A549 (cell line): ENCODE data around the gene NDUFB7. TPM values are rescaled to one million over a fixed set of nuclear protein-coding genes. Genes with fewer than 3 reads are reported as not detected.

Experiments used
- ATAC-seq, 2 experiments: fragments of 200-7000 bp in 1 of 2; fragments of >200 bp in 1 of 2; cut with Nextera tagmentation in 1 of 2; cut with Tn5 transposase in 1 of 2; 3 replicates each; pipeline versions ENCODE4 v1.8.0 to v1.9.1; 2018 to 2020; ENCODE audit warnings: mild to moderate bottlenecking in 1 of 2, moderate library complexity in 1 of 2
- CTCF ChIA-PET: fragments of 300-600 bp; sonication (Branson Sonifier 250); formaldehyde crosslinking; extraction: SDS; loops from one replicate; lab custom pipeline; 2021; ENCODE audit warnings: antibody characterized with exemption, inconsistent platforms; lab: Yijun Ruan, JAX
- POLR2A ChIA-PET: fragments of 350-600 bp; formaldehyde crosslinking; extraction: SDS; loops from one replicate; lab custom pipeline; 2021; ENCODE audit warnings: antibody characterized with exemption, inconsistent platforms; lab: Yijun Ruan, JAX
- DNase-seq, 2 experiments: peaks; one replicate each; pipeline versions ENCODE4 v3.0.0 to v3.0.0-alpha.2; 2011 to 2016; ENCODE audit warnings: low read depth in 1 of 2, low spot score in 1 of 2
- FAIRE-seq: peaks from 2 replicates; lab custom pipeline; 2011; peaks lifted over from hg19 to GRCh38; lab: Jason Lieb, UNC
- H3K27ac ChIP-seq, 2 experiments: fragments of >200 bp; sonication (Bioruptor Twin); formaldehyde crosslinking; 3 replicates each; pipeline ENCODE4 v1.5.1; 2016 to 2017
- H3K4me1 ChIP-seq: fragments of >200 bp; sonication (Bioruptor Twin); formaldehyde crosslinking; 3 replicates; pipeline ENCODE4 v1.6.1; 2016
- H3K4me2 ChIP-seq: fragments of >200 bp; sonication (Bioruptor Twin); formaldehyde crosslinking; 3 replicates; pipeline ENCODE4 v1.6.1; 2016
- H3K4me3 ChIP-seq: fragments of >200 bp; sonication (Bioruptor Twin); formaldehyde crosslinking; 3 replicates; pipeline ENCODE4 v1.5.1; 2016
- H3K9me3 ChIP-seq: fragments of >200 bp; sonication (Bioruptor Twin); formaldehyde crosslinking; 3 replicates; pipeline ENCODE4 v1.6.1; 2016
- CBX2 ChIP-seq: fragments of 200-600 bp; sonication (generic); IDR thresholded peaks from 2 replicates; pipeline ENCODE4 v1.6.1; 2016; ENCODE audit warnings: low read depth, mild to moderate bottlenecking, borderline replicate concordance
- CBX8 ChIP-seq: fragments of 200-600 bp; sonication (generic); IDR thresholded peaks from 2 replicates; pipeline ENCODE4 v1.6.1; 2016
- EHF ChIP-seq: fragments of 250-450 bp; sonication (Bioruptor Pico); IDR thresholded peaks from 2 replicates; pipeline ENCODE4 v1.5.0; 2020; ENCODE audit warnings: mild to moderate bottlenecking
- FOXS1 ChIP-seq: fragments of 250-450 bp; sonication (Bioruptor Pico); IDR thresholded peaks from 2 replicates; pipeline ENCODE4 v1.5.0; 2020; ENCODE audit warnings: mild to moderate bottlenecking, moderate library complexity
- GATA3 ChIP-seq: IDR thresholded peaks from 2 replicates; pipeline ENCODE4 v1.6.1; 2012; ENCODE audit warnings: borderline replicate concordance
- HEYL ChIP-seq: fragments of 250-450 bp; sonication (Bioruptor Pico); IDR thresholded peaks from 2 replicates; pipeline ENCODE4 v1.8.0; 2021; ENCODE audit warnings: mild to moderate bottlenecking, moderate library complexity
- HOXB13 ChIP-seq: fragments of 250-450 bp; sonication (Bioruptor Pico); IDR thresholded peaks from 2 replicates; pipeline ENCODE4 v1.5.0; 2020; ENCODE audit warnings: low read depth, mild to moderate bottlenecking, moderate library complexity
- JUN ChIP-seq, 2 experiments: fragments of >200 bp; sonication (Bioruptor Twin); formaldehyde crosslinking; IDR thresholded peaks; 2 replicates in 1 of 2; 3 replicates in 1 of 2; pipeline ENCODE4 v1.6.1; 2016 to 2017
- KDM1A ChIP-seq: fragments of 200-600 bp; sonication (generic); IDR thresholded peaks from 2 replicates; pipeline ENCODE4 v1.6.1; 2016; ENCODE audit warnings: low read depth, mild to moderate bottlenecking
- MAZ ChIP-seq: fragments of 150-350 bp; IDR thresholded peaks from 2 replicates; pipeline ENCODE4 v1.6.1; 2014; ENCODE audit warnings: antibody characterized with exemption, low read depth, low read length, borderline replicate concordance
- PBX3 ChIP-seq: IDR thresholded peaks from 2 replicates; pipeline ENCODE4 v1.6.1; 2012
- PHF8 ChIP-seq: fragments of 200-600 bp; sonication (generic); IDR thresholded peaks from 2 replicates; pipeline ENCODE4 v1.6.1; 2016; ENCODE audit warnings: low read depth, mild to moderate bottlenecking, antibody characterized with exemption, moderate library complexity, borderline replicate concordance
- RNF2 ChIP-seq: fragments of 200-600 bp; sonication (generic); IDR thresholded peaks from 2 replicates; pipeline ENCODE4 v1.6.1; 2016; ENCODE audit warnings: low read depth, mild to moderate bottlenecking, antibody characterized with exemption, moderate library complexity, borderline replicate concordance
- SREBF2 ChIP-seq: fragments of 450-650 bp; IDR thresholded peaks from 2 replicates; pipeline ENCODE4 v1.6.1; 2014; ENCODE audit warnings: mild to moderate bottlenecking, moderate library complexity
- TFCP2L1 ChIP-seq: fragments of 250-450 bp; sonication (Bioruptor Pico); IDR thresholded peaks from 2 replicates; pipeline ENCODE4 v1.5.0; 2021; ENCODE audit warnings: mild to moderate bottlenecking
- WGBS: methylation state at CpG from one replicate; pipeline ENCODE4 v1.1.6; 2017; ENCODE audit errors: missing lambda C conversion rate; 5-methylcytosine and 5-hydroxymethylcytosine counted together
- polyA plus RNA-seq, 4 experiments: library from polyadenylated mRNA; depleted of rRNA in 3 of 4; stranded (reverse); fragments of >200 nt; fragmentation: RNase III in 1 of 4; extraction: RNeasy Plus Mini Kit Qiagen cat#74134 plus additional on column Dnase treatment in 1 of 4; gene quantifications; 2 replicates in 3 of 4; 3 replicates in 1 of 4; pipeline ENCODE4 v1.2.3, GENCODE V29; 2011 to 2017
- TF ChIP-seq, protein P1 (sequence below): fragments of 250-450 bp; sonication (Bioruptor Pico); IDR thresholded peaks from 2 replicates; pipeline ENCODE4 v1.5.0; 2020; ENCODE audit warnings: low read depth, mild to moderate bottlenecking, moderate library complexity
- TF ChIP-seq, protein P2 (sequence below): fragments of 450-650 bp; IDR thresholded peaks from 2 replicates; pipeline ENCODE4 v1.6.1; 2014; ENCODE audit warnings: antibody characterized with exemption
- TF ChIP-seq, protein P3 (sequence below): fragments of 200-600 bp; sonication (generic); IDR thresholded peaks from 2 replicates; pipeline ENCODE4 v1.6.1; 2016; ENCODE audit warnings: antibody characterized with exemption, mild to moderate bottlenecking, moderate library complexity

Gene NDUFB7
- polyA plus RNA-seq, 2 of the 4 experiments (the other 2 are of a cell fraction), result 82.3 to 158 TPM

DNA sequence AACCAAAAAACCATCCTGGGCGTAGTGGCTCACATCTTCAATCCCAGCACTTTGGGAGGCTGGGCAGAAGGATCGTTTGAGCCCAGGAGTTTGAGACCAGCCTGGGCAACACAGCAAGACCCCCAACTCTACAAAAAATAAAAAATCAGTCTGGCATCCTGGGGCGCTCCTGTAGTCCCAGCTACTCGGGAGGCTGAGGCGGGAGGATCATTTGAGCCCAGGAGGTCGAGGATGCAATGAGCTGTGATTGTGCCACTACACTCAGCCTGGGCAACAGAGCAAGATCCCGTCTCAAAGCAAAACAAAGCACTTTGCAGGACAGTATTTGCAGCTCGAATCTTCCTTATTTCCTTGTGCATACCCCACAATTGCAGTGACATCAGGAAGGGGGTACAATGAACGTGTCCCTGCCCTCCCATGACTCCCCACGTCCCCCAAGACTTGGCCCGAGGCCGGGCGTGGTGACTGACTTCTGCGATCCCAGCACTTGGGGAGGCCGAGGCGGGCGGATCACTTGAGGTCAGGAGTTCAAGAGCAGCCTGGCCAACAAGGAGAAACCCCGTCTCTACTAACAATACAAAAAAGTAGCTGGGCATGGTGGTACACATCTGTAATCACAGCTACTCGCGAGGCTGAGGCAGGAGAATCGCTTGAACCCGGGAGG lies 870 bp downstream of the NDUFB7 start:
- DNase-seq (no peak), ATAC-seq (no peak), FAIRE-seq (no peak)
- Histone ChIP-seq H3K27ac (peak overlapping the region; percentile 85 to 98), H3K4me2 (peak overlapping the region; percentile 77), H3K9me3 (no peaks in the 10 kb centered on the region), H3K4me3 (peak overlapping the region; percentile 85), H3K4me1 (peaks cover 6% of the 10 kb centered on the region; the same call in 1 of the 3 replicates)
- TF ChIP-seq CBX8 (no peak), EHF (CRISPR knock-in tag) (no peak), PBX3 (no peak)
- ChIA-PET CTCF (interaction anchor here (0.7 to 8.3 kb wide), 5 partner anchors 8 to 1270 kb away, joined by 3 to 81 read pairs (median 7); partner anchors contain the start of gene ZNF333), POLR2A (interaction anchor here (1.4 kb wide), 1 partner anchor 9 kb away, joined by 3 read pairs; no protein-coding TSS in a partner anchor)
- WGBS, result 35% methylated on average over 18 of the region's 22 CpGs

GRCh38 chr19:14567079-14567478 lies 4.8 kb downstream of the NDUFB7 start:
- POLR2A ChIA-PET, result no interaction called here
- 0 out of 3 replicates have a peak, but pooled peaks cover 3% of the 10 kb centered on the region for H3K4me1 ChIP-seq
- FAIRE-seq, result no peak
- CTCF ChIA-PET, result interaction anchor here (8.3 kb wide), 1 partner anchor 11 kb away, joined by 39 read pairs; no protein-coding TSS in a partner anchor
- H3K4me3 ChIP-seq, result no peak overlapping the region
- no peaks in the 10 kb centered on the region for H3K9me3 ChIP-seq
- DNase-seq, result no peak
- no peak for ATAC-seq
- no peak overlapping the region for H3K4me2 ChIP-seq
- 94% methylated on average over 10 of the region's 11 CpGs for WGBS
- TF ChIP-seq CBX2, result no peak
- no peak for TF ChIP-seq SREBF2
- TF ChIP-seq, protein P1, sequence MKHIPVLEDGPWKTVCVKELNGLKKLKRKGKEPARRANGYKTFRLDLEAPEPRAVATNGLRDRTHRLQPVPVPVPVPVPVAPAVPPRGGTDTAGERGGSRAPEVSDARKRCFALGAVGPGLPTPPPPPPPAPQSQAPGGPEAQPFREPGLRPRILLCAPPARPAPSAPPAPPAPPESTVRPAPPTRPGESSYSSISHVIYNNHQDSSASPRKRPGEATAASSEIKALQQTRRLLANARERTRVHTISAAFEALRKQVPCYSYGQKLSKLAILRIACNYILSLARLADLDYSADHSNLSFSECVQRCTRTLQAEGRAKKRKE, result no peak
- no peak for TF ChIP-seq KDM1A
- TF ChIP-seq RNF2, result no peak
- no peak for TF ChIP-seq PHF8
- no peak for TF ChIP-seq JUN (IDR thresholded peaks at IDR 0.05)
- TF ChIP-seq FOXS1 (CRISPR knock-in tag), result no peak
- TF ChIP-seq, protein P2, sequence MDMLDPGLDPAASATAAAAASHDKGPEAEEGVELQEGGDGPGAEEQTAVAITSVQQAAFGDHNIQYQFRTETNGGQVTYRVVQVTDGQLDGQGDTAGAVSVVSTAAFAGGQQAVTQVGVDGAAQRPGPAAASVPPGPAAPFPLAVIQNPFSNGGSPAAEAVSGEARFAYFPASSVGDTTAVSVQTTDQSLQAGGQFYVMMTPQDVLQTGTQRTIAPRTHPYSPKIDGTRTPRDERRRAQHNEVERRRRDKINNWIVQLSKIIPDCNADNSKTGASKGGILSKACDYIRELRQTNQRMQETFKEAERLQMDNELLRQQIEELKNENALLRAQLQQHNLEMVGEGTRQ, result no peak
- no peak for TF ChIP-seq HEYL
- TF ChIP-seq HOXB13 (CRISPR knock-in tag), result no peak
- TF ChIP-seq GATA3, result no peak
- TF ChIP-seq, protein P3, sequence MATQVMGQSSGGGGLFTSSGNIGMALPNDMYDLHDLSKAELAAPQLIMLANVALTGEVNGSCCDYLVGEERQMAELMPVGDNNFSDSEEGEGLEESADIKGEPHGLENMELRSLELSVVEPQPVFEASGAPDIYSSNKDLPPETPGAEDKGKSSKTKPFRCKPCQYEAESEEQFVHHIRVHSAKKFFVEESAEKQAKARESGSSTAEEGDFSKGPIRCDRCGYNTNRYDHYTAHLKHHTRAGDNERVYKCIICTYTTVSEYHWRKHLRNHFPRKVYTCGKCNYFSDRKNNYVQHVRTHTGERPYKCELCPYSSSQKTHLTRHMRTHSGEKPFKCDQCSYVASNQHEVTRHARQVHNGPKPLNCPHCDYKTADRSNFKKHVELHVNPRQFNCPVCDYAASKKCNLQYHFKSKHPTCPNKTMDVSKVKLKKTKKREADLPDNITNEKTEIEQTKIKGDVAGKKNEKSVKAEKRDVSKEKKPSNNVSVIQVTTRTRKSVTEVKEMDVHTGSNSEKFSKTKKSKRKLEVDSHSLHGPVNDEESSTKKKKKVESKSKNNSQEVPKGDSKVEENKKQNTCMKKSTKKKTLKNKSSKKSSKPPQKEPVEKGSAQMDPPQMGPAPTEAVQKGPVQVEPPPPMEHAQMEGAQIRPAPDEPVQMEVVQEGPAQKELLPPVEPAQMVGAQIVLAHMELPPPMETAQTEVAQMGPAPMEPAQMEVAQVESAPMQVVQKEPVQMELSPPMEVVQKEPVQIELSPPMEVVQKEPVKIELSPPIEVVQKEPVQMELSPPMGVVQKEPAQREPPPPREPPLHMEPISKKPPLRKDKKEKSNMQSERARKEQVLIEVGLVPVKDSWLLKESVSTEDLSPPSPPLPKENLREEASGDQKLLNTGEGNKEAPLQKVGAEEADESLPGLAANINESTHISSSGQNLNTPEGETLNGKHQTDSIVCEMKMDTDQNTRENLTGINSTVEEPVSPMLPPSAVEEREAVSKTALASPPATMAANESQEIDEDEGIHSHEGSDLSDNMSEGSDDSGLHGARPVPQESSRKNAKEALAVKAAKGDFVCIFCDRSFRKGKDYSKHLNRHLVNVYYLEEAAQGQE, result no peak
- no peak for TF ChIP-seq MAZ
- TF ChIP-seq TFCP2L1 (CRISPR knock-in tag), result no peak
- no peak overlapping the region for H3K27ac ChIP-seq
